Panc1 (cell line): Measurements from ENCODE around the gene RNGTT.

Source experiments
- CTCF ChIP-seq: fragments of 450-650 bp; IDR thresholded peaks from 2 replicates; pipeline ENCODE4 v1.5.1; 2017; ENCODE audit warnings: mild to moderate bottlenecking
- POLR2AphosphoS5 ChIP-seq: IDR thresholded peaks from 2 replicates; pipeline ENCODE4 v1.6.1; 2012; ENCODE audit warnings: mild to moderate bottlenecking, low read depth, low read length, moderate library complexity
- REST ChIP-seq, 2 experiments: IDR thresholded peaks; 2 replicates each; pipeline ENCODE4 v1.6.1; 2011 to 2012; ENCODE audit warnings: low read depth in 2 of 2, control low read depth in 1 of 2, low read length in 1 of 2, mild to moderate bottlenecking in 1 of 2, moderate library complexity in 1 of 2; ENCODE audit not compliant: insufficient read depth in 1 of 2
- SIN3A ChIP-seq: IDR thresholded peaks from 2 replicates; pipeline ENCODE4 v1.6.1; 2012; ENCODE audit warnings: low read depth, mild to moderate bottlenecking, low read length, moderate library complexity, borderline replicate concordance; ENCODE audit not compliant: insufficient read depth
- TCF7L2 ChIP-seq: IDR thresholded peaks from 2 replicates; pipeline ENCODE4 v1.6.1; 2011; ENCODE audit warnings: mild to moderate bottlenecking, low read depth, low read length, inconsistent platforms

- no peak for TF ChIP-seq CTCF
- no peak for TF ChIP-seq POLR2AphosphoS5
- no peak for TF ChIP-seq REST (IDR thresholded peaks at IDR 0.05; ENCODE audit: insufficient read depth in 1 of 2, low read depth in 2 of 2, low read length in 1 of 2)
- no peak for TF ChIP-seq SIN3A
- no peak for TF ChIP-seq TCF7L2
Observed at GRCh38 chr6:88677356-88677755, 286.1 kb downstream of the RNGTT start.
